Measurements from ENCODE around the gene HIP1. TPM values are rescaled to one million over a fixed set of nuclear protein-coding genes. Genes with fewer than 3 reads are reported as not detected.

Gene HIP1
- total and polyA plus RNA-seq, 9 of the 15 experiments (the other 6 are each of a cell fraction or from before 2014, with no cell fraction given) = 2.4 to 13.7 (median 9.5) TPM

DNA sequence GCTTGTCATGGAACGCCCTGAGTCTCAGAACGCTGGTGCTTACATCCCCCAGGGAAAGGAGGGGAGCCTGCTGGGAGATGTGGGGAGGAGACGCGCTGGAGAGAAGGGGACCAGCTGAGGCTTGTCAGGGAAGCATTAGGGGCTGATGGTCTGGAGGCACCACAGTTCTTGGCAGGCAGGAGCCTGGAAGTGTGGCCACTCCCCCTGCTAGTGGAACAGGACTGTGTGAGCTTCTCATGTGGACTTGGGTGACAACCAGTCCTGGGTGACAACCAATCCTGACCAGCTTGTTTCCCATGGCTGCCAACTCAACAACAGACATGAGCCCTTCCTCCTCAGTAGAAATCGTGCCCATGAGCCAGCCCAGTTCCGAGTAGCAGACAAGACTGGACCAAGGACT, 158.8 kb downstream of the HIP1 start (continued):
- TF ChIP-seq, protein P1, sequence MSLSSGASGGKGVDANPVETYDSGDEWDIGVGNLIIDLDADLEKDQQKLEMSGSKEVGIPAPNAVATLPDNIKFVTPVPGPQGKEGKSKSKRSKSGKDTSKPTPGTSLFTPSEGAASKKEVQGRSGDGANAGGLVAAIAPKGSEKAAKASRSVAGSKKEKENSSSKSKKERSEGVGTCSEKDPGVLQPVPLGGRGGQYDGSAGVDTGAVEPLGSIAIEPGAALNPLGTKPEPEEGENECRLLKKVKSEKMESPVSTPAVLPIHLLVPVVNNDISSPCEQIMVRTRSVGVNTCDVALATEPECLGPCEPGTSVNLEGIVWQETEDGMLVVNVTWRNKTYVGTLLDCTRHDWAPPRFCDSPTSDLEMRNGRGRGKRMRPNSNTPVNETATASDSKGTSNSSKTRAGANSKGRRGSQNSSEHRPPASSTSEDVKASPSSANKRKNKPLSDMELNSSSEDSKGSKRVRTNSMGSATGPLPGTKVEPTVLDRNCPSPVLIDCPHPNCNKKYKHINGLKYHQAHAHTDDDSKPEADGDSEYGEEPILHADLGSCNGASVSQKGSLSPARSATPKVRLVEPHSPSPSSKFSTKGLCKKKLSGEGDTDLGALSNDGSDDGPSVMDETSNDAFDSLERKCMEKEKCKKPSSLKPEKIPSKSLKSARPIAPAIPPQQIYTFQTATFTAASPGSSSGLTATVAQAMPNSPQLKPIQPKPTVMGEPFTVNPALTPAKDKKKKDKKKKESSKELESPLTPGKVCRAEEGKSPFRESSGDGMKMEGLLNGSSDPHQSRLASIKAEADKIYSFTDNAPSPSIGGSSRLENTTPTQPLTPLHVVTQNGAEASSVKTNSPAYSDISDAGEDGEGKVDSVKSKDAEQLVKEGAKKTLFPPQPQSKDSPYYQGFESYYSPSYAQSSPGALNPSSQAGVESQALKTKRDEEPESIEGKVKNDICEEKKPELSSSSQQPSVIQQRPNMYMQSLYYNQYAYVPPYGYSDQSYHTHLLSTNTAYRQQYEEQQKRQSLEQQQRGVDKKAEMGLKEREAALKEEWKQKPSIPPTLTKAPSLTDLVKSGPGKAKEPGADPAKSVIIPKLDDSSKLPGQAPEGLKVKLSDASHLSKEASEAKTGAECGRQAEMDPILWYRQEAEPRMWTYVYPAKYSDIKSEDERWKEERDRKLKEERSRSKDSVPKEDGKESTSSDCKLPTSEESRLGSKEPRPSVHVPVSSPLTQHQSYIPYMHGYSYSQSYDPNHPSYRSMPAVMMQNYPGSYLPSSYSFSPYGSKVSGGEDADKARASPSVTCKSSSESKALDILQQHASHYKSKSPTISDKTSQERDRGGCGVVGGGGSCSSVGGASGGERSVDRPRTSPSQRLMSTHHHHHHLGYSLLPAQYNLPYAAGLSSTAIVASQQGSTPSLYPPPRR (CRISPR knock-in tag; IDR thresholded peaks at IDR 0.05; ENCODE audit: borderline replicate concordance) = no peak
- no peak for TF ChIP-seq LCOR (CRISPR knock-in tag; IDR thresholded peaks at IDR 0.05)
- no peak for TF ChIP-seq ZNF277 (CRISPR knock-in tag; IDR thresholded peaks at IDR 0.05; ENCODE audit: borderline replicate concordance)

GRCh38 chr7:75578081-75578480, 160.7 kb downstream of the HIP1 start:
- no peaks in the 10 kb centered on the region; a peak in 1 of 5 replicates for H3K27me3 ChIP-seq (ENCODE audit: control insufficient read depth in 2 of 2, insufficient read depth in 2 of 2, low read length in 2 of 2)
- H3K79me2 ChIP-seq (ENCODE audit: control insufficient read depth, insufficient read depth, low read length) = no peaks in the 10 kb centered on the region
- no peak overlapping the region for H2AFZ ChIP-seq (ENCODE audit: low read depth, low read length)
- FAIRE-seq = no peak
- H3K36me3 ChIP-seq (ENCODE audit: control insufficient read depth, insufficient read depth, low read length) = no peaks in the 10 kb centered on the region; the same call in 2 of the 3 replicates
- no peak overlapping the region for H3K9ac ChIP-seq (ENCODE audit: insufficient read depth in 1 of 2, low read depth in 2 of 2, low read length in 2 of 2)
- POLR2A ChIA-PET = interaction anchor here (1.2 to 1.5 kb wide), 2 partner anchors 21 to 505 kb away, joined by 3 read pairs; partner anchors contain the start of gene RCC1L
- no peak overlapping the region for H3K4me2 ChIP-seq (ENCODE audit: insufficient read depth, low read length)
- H4K20me1 ChIP-seq (replicated peaks; ENCODE audit: control insufficient read depth, insufficient read depth, low read length) = no peaks in the 10 kb centered on the region
- no peak overlapping the region for H3K4me3 ChIP-seq
- ATAC-seq = no peak
- no peak overlapping the region for H3K27ac ChIP-seq (ENCODE audit: extremely low read depth, low read depth, low read length)
- no TSS peak for BruUV-seq (replicated peaks)
- no peaks in the 10 kb centered on the region for H3K9me1 ChIP-seq (ENCODE audit: control insufficient read depth, insufficient read depth, low read length)
- CTCF ChIA-PET (ENCODE audit: low intra/inter-chr PET ratio) = no interaction called here
- H3K4me1 ChIP-seq (replicated peaks in 1 of 2; ENCODE audit: control insufficient read depth in 2 of 2, insufficient read depth in 2 of 2, low read length in 2 of 2) = 0 out of 5 replicates have a peak, but pooled peaks cover 0 to 3% of the 10 kb centered on the region in 2 experiments
- H3K9me3 ChIP-seq (replicated peaks; ENCODE audit: control insufficient read depth, insufficient read depth, low read depth, low read length) = no peaks in the 10 kb centered on the region
- DNase-seq (ENCODE audit: extremely low read depth in 1 of 4, low spot score in 3 of 4) = no peak
- intact Hi-C loops (cut with micrococcal nuclease) (no loop called here), in situ Hi-C loops (cut with MboI) (no loop called here)
- TF ChIP-seq ZNF384 (IDR thresholded peaks at IDR 0.05; ENCODE audit: low read depth, low read length) = no peak
- no peak for TF ChIP-seq GATA2 (CRISPR knock-in tag; IDR thresholded peaks at IDR 0.05)
- TF ChIP-seq POLR2AphosphoS5 (IDR thresholded peaks at IDR 0.05; ENCODE audit: control insufficient read depth, insufficient read depth, low read depth, low read length) = no peak
- no peak for TF ChIP-seq ZNF253 (CRISPR knock-in tag; conservative IDR thresholded peaks at IDR 0.05)
- TF ChIP-seq ZNF124 (CRISPR knock-in tag; IDR thresholded peaks at IDR 0.05) = no peak
- no peak for TF ChIP-seq KLF10 (CRISPR knock-in tag; IDR thresholded peaks at IDR 0.05)
- 42% methylated on average over 7 of the region's 7 CpGs for WGBS (ENCODE audit: insufficient coverage, low coverage, missing lambda C conversion rate)
